H54 (cell line): ENCODE data around the gene SLC51A.
A peak's percentile ranks its signal among the peaks of the same experiment; 100 is the strongest.
"Not testable (repeated sequence)": the region's sequence is repeated elsewhere in the genome, so short reads cannot be mapped to it uniquely, and the experiment has no call there.

Experiments
- DNase-seq: peaks from one replicate; pipeline ENCODE4 v3.0.0; 2011; ENCODE audit warnings: low spot score, mixed read lengths; ENCODE audit not compliant: insufficient read length
- FAIRE-seq: peaks from 3 replicates; lab custom pipeline; 2011; peaks lifted over from hg19 to GRCh38; lab: Jason Lieb, UNC
- POLR2A ChIP-seq: IDR thresholded peaks from 2 replicates; pipeline ENCODE4 v1.6.1; 2011; ENCODE audit warnings: low read depth, mild to moderate bottlenecking, low read length

The SLC51A gene

DNA sequence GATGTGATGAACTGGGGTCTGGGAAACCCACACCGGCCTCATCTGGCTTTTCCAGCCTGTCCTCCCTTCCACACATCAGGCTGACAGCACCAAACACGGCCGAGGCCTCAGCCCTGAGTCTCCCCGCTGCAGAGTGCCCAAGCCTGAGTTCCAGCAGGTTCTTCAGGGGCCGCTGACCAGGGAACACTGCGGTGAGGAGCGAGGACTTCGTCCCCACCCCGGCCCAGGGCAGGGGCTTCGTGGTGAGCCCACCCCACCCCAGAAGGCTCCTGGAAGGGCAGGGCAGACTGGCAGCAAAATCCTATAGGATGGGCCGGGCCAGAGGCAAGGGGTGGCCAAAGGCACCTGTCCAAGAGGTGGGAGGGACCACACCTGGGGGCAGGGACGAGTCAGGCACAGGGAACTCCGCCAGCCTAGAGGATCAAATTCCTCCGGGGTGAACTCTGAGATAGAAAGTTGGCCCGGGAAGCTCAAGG is at the start of gene SLC51A:
SLC51A (plus strand) TSS at position 446 of the 476 bp plus-strand sequence. CDS start 179 bp downstream, outside the sequence.
- FAIRE-seq (no peak), DNase-seq (no peak)
- TF ChIP-seq POLR2A = no peak

- FAIRE-seq = no peak
- TF ChIP-seq POLR2A = no peak
- no peak for DNase-seq
Observed at GRCh38 chr3:196166741-196167140, 49.6 kb upstream of the SLC51A start.

GRCh38 chr3:196168808-196169391 is 47.4 kb upstream of the SLC51A start:
- FAIRE-seq (peak; percentile 33), DNase-seq (peak; percentile 58)
- no peak for TF ChIP-seq POLR2A

DNA sequence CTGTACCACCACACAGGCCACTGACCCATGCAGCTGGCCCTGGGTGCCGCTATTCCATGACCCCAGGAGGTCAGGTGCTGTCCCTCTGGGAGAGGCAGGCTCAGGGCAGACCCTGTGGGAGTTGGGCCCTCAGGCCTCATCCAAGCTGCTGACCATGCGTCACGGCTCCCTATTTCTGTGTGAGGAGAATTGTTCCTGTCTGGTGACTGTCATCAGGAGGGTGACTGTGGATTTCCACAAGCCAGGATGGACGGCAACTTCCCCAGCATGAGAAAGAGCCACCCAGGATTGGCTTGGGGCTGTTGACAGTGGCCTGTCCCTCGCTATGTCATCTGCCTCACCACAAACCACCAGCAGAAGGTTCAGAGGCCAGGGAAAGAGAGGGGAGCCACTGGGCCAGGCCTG is 46.5 kb upstream of the SLC51A start:
- no peak for TF ChIP-seq POLR2A
- DNase-seq (no peak), FAIRE-seq (no peak)

- DNase-seq, FAIRE-seq: not testable (repeated sequence)
Observed at GRCh38 chr3:196170296-196170695, 46.0 kb upstream of the SLC51A start.

DNA sequence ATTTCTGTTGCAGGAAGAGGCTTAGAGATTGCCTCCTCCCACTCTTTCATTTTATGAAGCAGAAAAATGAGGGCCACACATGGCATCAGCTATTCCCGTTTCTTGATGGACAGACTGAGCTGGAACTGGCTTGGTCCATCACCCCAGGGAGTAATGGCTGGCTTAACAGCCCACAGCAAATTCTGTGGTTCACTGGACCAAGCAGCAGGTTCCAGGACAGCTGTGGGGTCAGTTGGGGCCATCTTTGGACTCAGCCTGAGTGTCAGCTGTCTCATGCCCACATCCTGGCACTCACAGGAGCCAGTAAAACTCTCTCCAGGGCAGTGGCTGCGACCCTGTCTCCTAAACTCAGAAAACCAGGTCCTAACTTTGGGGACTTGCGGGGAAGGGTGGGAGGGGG is 41.7 kb upstream of the SLC51A start:
- TF ChIP-seq POLR2A = no peak
- no peak for DNase-seq
- FAIRE-seq = no peak

GRCh38 chr3:196175116-196175625 is 41.2 kb upstream of the SLC51A start:
- DNase-seq = no peak
- no peak for FAIRE-seq
- no peak for TF ChIP-seq POLR2A

GRCh38 chr3:196175722-196176121 is 40.6 kb upstream of the SLC51A start:
- TF ChIP-seq POLR2A = no peak
- DNase-seq = no peak
- FAIRE-seq = no peak

GRCh38 chr3:196177567-196177966 is 38.8 kb upstream of the SLC51A start:
- no peak for TF ChIP-seq POLR2A
- FAIRE-seq (no peak), DNase-seq (no peak)

- DNase-seq (no peak), FAIRE-seq (no peak)
- no peak for TF ChIP-seq POLR2A
Observed at GRCh38 chr3:196177967-196178366, 38.4 kb upstream of the SLC51A start.

- no peak for TF ChIP-seq POLR2A
Observed at GRCh38 chr3:196178993-196179379, 37.3 kb upstream of the SLC51A start.

DNA sequence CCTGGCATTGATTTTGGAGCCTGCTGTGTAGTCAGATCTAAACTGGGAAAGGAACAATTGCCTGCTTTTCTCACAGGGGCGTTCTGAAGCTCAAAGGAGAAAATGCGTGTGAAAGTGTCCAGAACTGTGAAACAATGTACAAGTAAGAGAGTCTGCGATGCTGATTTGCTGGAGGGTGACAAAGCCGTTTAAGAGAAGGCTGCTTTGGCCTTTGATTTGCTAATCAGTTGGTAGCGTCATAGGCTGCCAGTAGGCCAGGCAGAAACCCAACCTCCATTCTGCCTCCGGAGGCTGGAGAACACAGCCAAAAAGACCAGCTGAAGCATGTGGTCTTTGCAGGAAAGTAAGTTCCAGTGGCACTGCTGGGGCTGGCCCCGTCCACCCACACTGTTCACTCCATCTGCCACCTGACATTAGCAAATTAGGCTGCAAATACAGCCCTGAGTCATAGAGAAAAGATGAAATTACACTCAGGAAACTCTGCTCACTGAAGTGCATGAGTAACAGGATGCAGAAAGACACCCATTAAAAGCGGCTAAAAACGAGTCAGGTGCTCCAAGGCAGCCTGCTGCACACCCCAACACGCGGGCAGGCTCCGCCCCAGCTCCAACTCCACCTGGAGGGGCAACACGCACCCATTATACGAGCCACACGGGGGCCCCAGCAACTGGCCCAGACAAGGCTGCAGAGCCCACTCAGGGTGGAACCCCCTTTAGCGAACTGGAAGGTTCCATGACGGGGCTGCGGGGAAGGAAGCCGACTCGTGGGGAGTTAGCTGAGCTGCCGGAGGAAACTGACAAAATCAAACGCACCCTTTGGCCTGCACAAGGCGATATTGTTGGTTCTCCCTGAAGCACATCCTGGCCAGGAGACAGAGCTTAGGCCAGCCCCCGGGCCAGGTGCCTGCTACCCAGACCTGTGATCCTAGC is 36.7 kb upstream of the SLC51A start:
- TF ChIP-seq POLR2A = no peak
- peak; percentile 57 for FAIRE-seq
- no peak for DNase-seq

More at GRCh38 chr3:196178993-196179379, 37.3 kb upstream of the SLC51A start:
- FAIRE-seq (no peak), DNase-seq (no peak)

- no peak for FAIRE-seq
- TF ChIP-seq POLR2A = no peak
- DNase-seq = no peak
Observed at GRCh38 chr3:196180346-196180745, 36.0 kb upstream of the SLC51A start.

DNA sequence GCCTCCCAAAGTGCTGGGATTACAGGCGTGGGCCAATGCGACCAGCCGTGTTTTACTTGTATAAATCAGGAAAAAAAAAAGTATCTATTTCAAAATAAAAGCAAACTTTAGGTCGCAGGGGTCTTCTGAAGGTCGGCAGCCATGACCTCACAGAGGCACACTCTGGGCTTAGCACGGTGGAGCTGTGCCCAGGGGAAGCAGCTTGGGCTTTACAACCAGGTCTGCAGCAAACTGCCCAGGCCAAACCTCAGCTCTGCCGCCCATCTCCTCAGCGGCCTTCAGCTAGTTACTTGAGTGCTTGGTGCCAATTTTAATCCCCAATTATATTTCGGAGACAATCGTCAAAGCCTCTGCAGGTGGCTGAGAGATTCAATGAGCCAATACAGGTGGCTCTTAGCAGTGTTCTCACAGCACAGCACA is 35.2 kb upstream of the SLC51A start:
- no peak for DNase-seq
- TF ChIP-seq POLR2A = no peak
- FAIRE-seq = no peak

GRCh38 chr3:196184169-196184432 is 32.2 kb upstream of the SLC51A start:
- FAIRE-seq, DNase-seq: not testable (repeated sequence)
